ENCODE measurements around the gene MCIDAS.

The MCIDAS gene

DNA sequence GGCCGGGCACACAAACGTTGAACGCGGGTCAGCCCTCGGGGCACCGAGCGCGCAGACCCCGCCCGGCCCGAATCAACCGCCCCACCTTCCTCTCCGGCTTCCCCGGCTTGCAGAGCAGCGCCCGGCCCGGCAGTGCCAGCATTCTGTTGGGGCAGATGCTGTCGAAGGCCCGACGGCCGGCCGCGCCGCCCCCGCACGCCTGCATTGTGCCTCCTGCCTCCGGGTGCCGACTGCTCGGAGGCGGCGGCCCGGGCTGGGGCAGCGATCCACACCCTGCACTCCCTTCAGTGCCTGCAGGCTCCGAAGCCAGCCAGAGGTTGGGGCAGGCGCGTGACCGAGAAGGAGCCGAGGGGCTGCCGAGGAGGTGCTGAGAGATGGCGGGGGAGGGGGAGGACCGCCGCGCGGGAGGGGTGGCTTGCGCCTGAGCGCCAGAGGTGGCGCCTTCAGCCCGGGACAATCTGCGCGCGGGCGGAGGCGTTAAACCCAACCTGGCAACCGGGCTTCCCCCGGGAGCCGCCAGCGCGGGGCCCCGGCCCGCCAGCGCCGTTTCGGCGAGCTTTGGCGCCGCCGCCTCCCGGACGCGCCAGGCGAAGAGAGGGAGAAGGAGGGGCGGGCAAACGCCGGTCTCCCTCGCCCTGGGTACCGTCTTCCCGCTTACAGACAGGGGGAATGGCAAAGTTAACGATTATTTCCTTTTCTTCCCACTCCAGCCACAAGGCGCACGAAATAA lies at the start of gene MCIDAS:
TSS of gene MCIDAS (minus strand) at position 382 of the 730 bp plus-strand sequence. CDS start at position 205, 177 bp downstream.
- DNase-seq = peak; percentile 49

DNA sequence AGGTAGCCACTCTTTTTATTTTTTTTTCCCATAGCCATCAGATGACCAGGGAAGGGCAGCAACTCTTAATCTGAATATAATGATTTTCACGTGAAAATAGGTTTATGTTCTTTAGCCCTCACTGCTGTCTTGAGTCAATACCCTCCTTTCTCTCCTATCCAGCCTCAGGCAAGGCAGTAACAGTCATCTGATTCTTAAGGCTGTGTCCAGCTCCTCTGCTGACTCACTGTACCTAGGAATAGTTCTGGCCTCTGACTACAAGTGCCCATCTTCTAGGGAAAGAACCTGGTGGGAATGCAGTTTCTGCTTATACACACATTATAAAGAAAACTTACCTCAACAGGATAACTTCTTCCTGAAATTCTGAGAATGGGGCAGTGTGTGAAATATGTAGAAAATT lies 49.7 kb upstream of the MCIDAS start:
- no peak for DNase-seq

DNA sequence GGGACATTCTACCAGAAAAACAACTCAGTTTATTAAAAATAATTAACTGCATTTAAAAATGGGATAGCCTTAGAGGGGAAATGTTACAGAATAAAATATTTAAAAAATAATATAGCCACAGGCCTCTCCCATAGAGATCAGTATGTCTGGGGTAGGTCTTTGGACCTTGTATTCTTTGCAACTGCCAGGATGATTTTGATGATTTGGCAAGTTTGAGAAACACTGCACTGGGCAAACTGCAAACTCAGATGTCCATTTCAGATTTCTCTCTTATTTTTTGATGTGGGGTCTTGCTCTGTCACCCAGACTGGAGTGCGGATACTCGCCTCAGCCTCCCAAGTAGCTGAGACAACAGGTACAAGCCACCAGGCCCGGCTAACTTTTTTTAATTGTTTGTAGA lies 31.2 kb upstream of the MCIDAS start:
- no peak for DNase-seq

DNA sequence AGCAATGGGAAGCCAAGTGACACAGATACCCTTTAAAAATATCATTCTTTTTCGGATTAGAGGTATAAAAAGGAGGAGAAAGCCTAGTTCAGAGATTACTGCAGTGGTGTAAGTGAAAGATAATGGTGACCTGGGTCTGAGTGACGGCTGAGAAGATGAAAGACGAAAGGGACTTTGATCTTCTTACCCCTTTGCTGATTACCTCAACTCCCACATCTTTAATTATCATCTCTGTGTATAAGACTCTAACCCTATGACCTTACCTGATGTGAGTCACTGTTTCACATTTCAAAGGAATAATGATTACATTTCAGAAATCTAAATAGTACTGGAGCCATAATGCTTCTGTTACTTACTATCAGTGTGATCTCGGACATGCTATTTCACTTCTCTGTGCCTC lies 27.7 kb upstream of the MCIDAS start:
- no peak for DNase-seq

DNA sequence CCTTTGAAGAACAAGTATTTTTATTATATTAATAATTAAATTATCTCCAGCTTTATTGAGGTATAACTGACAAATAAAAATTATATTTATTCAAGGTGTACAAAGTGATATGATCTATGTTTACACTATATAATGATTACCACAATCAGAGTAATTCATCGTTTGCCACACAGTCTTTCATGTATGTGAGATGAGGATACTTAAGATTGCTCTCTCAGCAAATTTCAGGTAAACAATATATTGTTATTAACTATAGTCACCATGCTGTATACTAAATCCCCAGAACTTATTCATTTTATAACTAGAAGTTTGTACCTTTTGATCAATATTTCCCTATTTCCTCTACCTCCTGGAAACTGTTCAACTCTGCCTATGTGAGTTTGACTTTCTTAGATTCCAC lies 22.9 kb upstream of the MCIDAS start:
- no peak for DNase-seq

DNA sequence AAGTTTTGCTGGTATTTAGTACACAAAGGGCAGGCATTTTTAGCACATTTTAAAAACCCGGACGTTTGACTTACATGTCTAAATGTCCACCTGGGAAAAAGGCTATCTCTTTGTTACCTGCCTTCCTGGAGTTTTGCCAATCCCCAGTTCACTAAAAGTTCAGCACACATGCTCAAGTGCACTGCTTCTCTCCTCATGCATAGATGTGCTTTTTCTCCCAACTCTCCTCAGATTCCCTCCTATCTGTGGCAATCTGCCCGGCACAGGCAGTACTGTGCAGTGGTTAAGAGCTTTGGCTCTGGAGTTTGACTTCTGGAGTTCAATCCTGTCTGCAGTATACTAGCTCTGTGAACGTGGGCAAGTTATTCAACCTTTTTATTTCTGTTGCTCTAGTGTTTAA lies 14.6 kb upstream of the MCIDAS start:
- peak; percentile 11 for DNase-seq

DNA sequence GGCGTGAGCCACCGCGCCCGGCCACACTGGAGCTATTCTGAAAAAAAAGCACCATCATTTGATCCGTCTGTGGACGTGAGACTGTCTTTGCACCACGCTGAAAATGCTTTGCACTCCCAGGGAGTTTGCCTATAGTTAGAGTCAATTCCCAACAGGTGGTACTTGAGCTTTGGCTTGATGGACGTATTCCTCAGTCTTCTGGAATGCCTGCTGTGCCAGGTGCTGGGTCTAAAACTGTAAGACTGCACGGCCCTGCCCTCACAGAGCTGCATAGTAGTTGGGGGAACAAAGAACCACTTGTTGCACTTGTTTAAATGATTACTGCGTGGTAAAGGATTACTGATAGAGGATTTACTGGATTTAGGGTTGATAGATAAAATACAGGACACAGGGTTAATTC lies 9.7 kb upstream of the MCIDAS start:
- no peak for DNase-seq

DNA sequence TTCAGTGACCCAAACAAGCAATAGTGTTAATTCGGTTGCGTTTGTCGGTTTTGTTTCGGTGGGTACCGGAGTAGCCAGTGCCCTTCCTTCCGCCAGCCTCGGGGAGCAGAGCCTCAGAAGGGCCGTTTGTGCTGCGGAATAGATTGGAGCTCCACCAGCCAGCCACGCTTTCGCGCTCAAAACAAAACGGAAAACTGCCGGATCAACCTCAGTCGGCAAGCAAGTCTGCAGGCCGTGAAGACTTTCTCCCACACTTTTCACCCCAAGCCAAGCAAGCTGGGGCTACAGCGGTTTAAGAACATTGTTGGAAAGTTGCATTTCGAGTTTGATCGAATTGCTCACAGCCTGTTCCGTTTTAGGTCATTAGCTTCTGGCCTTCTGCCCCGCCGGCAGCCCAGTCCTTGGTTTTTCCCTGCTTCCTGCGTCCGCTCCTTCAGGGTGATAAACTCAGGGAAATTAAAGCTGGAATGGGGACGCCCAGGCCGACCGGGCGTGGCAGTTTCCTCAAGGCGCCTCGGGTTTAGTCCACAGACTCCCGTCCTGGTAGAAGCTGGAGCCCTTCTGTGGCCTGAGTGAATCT lies 7.1 kb upstream of the MCIDAS start:
- DNase-seq = peak; percentile 53

DNA sequence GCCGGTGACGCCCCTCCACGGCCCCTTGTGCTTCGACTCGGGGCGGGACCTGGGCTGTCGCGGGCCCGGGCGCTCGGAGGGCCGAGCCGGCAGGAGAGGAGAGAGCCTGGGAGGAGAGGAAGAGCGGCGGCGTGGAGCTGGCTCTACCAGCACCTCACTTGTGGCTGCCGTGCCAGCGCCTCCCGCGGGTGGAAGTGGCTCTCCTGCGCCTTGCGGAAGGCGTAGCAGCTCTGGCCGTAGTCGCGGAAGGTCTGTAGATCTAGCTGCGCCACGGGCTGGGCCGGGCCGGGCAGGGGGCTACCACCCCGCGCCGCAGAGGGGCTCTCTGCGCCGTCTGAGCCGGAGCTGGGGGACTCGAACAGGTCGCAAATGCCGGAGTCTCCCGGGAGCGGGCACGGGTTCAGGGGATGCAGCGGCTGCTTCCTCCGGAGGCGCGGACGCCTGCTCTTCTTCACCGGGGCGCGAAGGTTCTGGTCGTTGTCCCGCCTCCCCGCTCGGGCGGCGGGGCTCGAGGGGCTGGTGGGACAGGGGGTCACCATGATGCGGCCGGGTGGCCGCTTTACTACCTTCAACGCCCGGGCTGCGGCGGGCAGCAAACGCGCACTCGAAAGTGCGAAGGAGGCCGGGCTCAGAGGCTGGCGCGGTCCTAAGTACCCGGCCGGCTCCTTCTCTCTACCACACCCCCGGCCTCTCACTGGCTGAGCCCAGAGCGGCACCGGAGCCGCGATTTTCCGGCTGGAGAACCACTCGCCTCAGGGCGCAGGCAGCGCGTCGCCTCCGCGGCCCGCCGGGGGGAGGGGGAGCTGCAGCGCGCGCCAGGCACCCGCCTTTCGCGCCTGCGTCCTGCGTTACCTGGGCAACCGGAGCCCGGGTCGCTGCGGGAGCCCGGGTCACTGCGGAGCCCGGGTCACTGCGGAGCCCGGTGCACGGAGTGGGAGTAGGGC lies 6.1 kb upstream of the MCIDAS start, which contains the start of gene CCNO:
TSS of gene CCNO (minus strand) at position 624 of the 944 bp plus-strand sequence. CDS start at position 539, 85 bp downstream.
- peak; percentile 60 for DNase-seq

DNA sequence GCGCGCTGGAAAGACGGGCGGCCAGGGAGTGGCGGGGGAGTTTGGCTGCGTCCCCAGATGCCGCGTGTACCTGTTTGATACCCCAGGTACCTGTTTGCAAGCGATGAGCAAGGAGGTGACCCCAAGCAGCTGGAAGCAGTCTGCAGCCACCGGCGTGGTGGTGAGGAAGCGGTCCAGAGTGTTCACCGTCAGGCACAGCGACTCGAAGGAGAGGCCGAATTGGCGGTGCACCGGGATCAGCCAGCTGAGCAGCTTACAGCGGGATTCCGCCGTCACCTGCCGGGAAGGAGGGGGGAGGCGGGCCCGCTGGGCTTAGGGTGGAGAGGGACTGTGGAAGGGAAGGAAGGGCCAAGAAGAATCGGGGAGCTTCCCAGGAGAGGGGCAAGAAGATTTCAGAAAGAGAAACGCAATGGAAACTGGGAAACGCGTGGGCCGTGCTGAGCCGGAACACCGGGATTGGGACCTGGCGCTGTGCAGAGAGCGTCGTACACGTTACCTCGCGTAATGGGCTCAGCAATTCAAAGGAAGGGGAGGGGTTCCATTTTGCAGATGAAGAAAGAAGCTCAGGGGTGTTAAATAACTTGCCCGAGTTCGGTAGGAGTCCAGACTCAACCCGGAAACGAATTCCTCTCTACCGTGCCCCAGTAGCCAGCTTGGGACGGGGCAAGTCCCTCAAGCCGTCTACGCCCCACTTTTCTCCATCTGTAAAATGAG lies 5.3 kb upstream of the MCIDAS start:
- DNase-seq = no peak

DNA sequence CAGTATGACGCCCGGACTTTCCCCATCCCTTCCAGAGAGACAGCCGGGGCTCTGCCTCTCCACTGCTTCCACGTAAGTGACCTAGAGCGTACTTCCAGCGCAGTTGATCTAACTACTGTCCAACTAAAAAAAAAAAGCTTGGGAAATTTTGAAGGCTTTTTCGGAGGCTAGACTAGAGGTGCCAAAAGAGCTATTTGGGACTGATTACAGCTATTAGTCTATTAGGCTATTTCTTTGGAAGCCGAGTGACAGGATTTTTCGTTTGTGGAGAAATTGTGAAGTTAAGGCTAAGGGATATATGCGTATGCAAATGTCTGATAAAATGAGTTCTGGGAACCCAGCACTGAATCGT lies 4.8 kb upstream of the MCIDAS start:
- no peak for DNase-seq

DNA sequence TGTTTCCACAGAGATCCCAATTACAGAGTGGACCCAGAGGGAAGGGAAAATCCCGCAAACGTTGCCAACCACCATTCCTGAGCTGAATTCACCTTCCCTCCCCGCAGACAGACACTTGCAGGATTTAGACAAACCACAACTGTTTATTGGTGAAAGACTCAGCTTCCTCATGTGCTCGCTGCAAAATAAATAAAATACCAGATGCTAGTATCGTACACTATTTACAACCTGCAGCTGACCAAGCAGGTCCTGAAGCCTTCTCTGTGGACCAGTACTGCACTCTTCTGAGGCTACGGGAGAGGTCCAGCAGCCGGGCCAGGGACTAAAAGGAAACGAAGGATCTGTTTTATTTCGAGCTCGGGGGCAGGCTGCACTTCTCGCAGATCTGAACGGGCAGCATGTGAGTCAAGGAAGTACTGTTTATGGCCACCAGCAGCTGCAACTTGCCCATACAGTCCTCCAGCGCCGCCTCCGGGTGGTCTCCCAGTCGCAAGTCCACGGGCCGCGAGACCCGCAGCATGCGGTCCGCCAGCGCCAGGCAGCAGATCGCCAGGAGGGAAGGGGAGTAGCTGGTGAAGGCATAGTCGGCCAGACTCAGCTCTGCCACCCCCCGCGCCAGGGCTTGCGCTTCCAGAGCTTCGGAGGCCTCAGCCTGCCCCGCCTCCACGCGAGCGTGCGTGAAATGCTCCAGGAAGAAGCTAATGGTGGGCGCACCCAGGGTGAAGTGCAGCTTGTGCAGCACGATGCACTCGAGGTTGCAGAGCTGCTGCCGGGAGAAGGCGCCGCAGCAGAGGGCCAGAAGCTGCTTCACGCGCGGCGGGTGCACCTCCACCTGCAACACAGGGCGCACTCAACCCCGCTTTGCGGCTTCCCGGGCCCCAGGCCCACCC lies 4.2 kb upstream of the MCIDAS start:
- no peak for DNase-seq

DNA sequence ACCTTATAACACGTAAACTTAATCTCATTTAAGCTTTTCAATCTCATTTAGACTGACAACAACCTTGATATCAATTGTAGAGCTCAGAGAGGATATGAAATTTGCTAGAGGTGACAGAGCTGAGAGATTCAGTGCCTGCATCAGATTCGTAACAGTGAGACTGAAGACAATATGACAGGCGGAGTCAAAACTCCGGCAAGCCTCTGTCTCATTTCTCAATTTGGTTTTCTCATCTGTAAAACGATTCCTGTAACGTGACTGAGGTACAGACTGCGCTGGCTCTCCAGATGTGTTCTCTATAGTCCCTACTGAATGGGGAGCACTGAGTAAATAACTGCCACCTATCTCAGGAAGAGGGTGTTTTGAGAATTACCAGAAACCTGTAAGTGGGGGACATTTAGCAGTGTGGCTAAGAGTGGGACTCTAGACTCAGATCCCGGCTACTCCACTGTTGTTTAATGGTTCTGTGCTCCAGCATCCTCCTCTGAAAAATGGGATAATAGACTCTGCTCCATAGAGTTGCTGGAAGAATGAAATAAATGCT lies 3.0 kb upstream of the MCIDAS start:
- DNase-seq = no peak

DNA sequence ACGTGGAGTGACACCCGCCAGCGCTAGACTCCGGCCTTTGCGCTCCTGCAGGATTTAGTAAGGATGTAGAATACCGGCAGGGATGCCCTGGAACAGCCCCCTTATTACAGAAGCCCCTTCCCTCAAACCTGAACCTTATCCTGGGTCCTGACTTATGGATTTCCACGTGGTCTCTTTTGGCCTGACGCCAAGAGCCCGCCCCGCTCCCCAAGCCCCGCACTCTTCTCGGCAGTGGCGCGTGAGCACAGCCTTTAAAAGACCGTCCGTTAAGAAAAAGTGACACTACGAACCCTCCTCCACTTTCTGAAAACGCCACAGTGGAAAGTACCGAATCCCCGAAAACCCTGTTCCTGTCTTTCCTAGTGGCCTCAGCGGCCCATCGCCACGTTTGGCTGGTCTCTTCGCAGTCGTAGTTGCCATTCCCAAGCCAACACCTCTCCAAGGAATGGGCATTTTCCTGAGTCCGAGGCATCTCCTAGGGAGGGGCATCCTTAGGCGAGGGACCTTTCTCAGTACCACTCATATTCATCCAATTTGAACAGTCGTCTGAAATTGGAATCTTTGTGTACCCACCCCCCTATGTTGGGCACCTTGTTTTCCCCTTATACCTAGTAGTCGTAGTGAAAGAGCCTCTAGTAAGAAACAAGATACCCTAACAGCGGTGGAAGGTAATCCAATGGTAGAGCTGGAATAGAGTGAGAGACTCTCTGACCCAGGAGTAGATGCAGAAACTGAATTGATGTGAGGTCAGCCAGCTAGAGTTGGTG lies 732 bp upstream of the MCIDAS start:
- no peak for DNase-seq

DNA sequence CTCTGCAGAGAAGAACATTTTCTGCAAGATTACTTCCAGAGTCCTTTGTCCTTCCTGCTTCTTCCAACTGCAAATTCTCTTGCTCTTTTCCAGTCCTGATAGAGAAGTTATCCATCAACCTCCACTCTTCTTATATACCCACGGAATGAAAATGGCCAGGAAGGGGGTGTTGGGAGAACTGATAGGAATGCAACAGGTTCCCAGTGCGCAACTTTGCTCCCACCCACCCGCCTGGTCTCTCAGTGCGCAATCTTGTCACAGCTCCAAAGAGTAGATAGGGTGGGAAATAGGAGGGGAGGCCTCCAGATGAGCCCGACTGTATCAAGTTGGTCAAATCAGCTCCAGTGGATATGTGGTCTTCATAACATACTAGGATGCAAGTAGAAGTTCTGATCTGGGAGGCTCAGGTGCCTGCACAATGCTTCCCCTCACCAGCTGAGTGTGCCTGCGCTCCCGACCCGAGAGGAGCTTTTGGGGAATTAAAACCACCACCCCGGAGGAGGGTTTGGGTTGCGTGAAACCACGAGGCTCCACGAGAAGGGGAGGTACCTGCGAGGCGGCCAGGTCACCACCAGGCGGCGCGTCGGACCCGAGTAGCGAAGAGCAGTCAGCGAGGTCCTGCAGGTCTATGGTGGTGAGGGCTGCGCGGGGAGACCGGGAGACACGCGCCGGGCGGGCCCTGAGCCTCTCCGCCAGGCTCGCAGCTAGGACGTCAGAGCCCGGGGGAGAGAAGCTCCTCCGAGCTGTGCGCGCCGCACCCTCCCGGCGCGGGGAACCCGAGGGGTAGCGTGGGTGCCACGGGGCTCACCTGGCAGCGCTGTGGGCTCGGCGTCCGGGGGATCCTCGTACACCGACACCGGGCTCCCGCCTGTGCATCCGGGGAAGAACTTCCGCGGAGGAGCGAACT lies 835 bp downstream of the MCIDAS start:
- DNase-seq = peak; percentile 57

DNA sequence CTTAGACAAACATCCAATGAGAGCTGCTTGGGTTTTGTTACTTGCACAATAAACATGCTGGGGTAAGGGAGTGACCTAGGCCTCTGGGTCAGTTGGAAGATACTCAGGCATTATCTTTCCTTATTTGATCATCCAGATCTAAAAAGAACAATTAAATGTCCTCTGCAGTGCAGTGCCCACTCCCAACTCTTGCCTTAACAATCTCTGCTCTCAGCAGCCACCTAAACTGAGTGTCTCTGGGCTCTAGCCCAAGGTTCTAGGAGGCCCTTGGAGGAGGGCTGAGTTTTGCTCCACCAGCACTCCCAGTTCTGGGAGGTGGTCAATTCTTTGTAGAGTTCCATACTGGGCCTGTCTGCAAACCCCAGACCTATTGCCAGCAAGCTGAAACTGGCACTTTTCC lies 1.8 kb downstream of the MCIDAS start:
- DNase-seq = no peak

DNA sequence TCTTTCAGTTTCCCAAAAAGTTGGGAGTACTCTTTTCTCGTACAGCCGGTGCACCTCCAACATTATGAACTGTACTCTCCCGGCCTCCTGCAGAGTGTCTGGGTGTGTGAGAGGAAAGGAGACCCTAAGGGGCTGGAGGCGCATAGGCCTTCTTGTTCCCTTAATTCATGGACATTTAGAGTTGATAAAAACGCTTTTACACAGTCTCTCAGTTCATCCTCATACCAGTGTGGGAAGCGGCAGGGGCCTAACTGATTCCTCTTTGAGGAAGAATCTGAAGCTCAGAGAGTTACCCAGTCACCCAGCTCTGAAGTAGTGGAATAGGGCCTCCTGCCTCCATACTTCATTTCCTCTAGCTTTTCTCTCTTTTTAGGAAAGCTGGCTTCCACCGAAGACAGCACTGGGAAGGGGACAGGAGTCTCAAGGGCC lies 3.3 kb downstream of the MCIDAS start:
- DNase-seq = no peak

DNA sequence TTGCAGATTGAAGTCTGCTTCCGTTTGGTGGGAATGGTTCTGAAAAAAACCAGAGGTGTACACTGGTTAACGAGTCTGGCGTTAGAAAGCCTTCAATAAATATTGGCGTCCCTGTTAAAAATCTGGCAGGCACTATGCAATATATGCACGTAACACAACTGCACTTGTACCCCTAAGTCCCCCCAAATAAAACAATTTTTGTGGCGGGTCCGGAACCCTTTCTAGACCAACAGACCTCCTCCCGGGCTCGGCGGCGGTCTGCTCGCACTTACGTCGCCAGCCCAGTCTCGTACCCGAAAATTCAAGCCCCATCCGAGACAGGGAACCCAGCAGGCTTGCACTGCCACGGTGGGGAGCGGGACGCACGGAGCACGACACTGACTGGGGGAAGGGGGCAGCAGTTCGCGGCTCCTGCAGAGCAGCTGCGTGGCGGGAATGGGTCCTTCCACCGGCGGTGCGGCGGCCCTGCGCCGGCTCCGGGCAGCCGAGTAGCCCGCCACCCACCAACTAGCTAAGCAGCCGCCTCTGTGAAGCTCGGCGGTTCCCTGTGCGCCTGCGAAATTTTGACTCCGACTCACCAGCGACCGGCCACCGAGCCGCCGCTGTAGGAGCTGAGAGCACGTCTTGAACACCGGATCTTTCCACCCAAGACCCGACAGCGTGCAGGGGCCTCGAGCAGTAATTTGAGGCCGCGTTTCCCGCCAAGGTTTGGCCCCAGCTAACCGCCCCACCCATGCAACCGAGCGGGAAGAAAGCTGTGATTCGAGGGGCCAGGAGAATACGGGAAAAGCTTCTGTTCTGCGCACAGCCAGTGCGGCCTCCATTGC lies 3.9 kb downstream of the MCIDAS start:
- no peak for DNase-seq
